ENCODE data around the gene CXCL8.
"Not testable (repeated sequence)": the region's sequence is repeated elsewhere in the genome, so short reads cannot be mapped to it uniquely, and the experiment has no call there.

Gene CXCL8
- total RNA-seq, result 0.06 to 11.4 reads per million in 2 experiments

DNA sequence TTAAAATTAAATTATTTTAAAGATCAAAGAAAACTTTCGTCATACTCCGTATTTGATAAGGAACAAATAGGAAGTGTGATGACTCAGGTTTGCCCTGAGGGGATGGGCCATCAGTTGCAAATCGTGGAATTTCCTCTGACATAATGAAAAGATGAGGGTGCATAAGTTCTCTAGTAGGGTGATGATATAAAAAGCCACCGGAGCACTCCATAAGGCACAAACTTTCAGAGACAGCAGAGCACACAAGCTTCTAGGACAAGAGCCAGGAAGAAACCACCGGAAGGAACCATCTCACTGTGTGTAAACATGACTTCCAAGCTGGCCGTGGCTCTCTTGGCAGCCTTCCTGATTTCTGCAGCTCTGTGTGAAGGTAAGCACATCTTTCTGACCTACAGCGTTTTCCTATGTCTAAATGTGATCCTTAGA, at the start of gene CXCL8:
Gene CXCL8 (plus strand): TSS at position 217 of the 426 bp plus-strand sequence. CDS start 90 bp downstream, at position 307.
- DNase-seq (ENCODE audit: low read depth), result no peak

DNA sequence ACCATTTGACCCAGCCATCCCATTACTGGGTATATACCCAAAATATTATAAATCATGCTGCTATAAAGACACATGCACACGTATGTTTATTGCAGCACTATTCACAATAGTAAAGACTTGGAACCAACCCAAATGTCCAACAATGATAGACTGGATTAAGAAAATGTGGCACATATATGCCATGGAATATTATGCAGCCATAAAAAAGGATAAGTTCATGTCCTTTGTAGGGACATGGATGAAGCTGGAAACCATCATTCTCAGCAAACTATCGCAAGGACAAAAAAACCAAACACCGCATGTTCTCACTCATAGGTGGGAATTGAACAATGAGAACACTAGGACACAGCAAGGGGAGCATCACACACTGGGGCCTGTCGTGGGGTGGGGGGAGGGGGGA, 49.2 kb upstream of the CXCL8 start:
- DNase-seq (ENCODE audit: low read depth), result not testable (repeated sequence)

GRCh38 chr4:73691759-73692158, 48.6 kb upstream of the CXCL8 start:
- no peak for DNase-seq (ENCODE audit: low read depth)

GRCh38 chr4:73692254-73692653, 48.1 kb upstream of the CXCL8 start:
- no peak for DNase-seq (ENCODE audit: low read depth)

DNA sequence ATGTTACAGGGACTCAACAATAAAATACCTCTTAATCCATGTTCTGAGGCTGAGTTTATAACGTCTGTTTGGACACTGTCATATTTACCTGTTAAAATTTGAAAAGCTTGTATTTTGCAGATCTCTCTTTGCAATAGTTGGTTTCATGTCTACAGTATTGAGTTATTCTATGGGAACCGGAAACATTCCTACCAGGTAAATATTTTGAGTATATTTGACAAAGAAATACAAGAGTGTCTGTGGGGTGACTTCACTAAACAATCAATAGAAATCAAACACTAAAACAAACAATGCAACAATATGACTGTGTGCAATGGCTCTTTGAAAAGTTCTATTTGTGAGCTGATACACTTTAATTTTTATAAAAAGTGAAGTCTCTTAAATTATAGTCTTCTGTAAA, 47.7 kb upstream of the CXCL8 start:
- DNase-seq (ENCODE audit: low read depth), result no peak

DNA sequence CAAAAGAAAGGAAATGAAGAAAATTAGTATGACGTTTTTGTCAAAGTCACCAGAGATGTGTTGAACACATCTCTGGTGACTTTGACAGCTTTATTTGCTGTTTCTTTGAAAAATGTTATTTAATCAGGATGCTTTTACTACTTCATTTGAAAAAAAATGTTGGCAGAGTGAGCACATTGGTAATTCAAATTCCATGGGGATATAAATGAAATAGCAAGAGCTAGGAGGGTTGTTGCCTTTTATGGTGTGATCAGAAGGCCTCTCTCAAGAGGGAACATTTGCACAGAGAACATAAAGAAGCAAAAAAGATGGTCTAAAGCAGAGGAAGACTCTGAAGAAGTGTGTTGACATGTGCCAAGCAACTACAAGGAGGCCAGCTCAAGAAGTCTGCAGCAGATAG, 46.6 kb upstream of the CXCL8 start:
- no peak for DNase-seq (ENCODE audit: low read depth)

- DNase-seq (ENCODE audit: low read depth), result no peak
Observed at GRCh38 chr4:73698217-73698616, 42.2 kb upstream of the CXCL8 start.

- no peak for DNase-seq (ENCODE audit: low read depth)
Observed at GRCh38 chr4:73701116-73701515, 39.3 kb upstream of the CXCL8 start.

DNA sequence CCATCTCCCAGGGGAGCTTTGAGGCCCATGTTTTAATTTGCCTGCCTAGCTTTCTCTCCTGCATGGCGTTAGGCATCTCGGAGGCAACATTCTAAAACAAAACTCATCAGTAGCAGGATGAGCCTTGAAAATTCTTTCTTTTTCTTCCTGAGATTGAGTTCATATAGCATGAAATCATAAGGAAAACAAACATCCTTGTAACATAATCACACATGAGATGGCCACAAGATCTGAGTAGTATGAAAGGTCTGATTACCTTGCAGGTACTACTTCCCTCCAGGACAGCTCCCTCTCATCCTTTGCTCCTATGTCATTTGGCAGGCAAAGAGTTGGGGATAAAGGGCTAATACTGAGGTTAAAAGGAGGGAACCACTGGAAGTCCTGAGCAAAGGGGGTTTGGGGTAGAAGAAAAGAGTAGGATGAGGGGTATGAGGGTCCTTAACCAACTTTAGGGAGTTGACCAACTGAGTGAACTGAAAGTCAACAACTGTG, 37.5 kb upstream of the CXCL8 start:
- DNase-seq (ENCODE audit: low read depth), result no peak

GRCh38 chr4:73703320-73703719, 37.0 kb upstream of the CXCL8 start:
- DNase-seq (ENCODE audit: low read depth), result no peak

- no peak for DNase-seq (ENCODE audit: low read depth)
Observed at GRCh38 chr4:73704314-73705055, 35.9 kb upstream of the CXCL8 start.

GRCh38 chr4:73705056-73705432, 35.3 kb upstream of the CXCL8 start:
- DNase-seq (ENCODE audit: low read depth), result no peak

DNA sequence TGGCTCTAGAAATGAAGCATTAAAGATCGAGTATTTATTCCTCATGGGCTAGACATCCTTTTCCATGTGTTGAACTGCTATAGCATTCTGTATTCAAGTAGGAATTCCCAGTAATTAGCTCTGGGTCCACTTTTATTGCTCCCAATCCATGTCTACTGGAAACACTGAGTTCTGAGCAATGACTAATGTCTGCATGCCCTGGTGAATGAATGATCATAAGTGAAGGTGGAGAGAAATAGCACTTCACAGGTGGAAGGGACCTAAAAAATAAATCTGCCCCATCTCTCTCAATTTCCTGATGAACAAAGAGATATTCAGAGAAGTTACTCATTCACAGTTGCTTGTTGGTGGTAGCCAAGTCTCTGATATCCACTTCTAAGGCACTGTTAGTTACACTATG, 34.6 kb upstream of the CXCL8 start:
- DNase-seq (ENCODE audit: low read depth), result no peak

DNA sequence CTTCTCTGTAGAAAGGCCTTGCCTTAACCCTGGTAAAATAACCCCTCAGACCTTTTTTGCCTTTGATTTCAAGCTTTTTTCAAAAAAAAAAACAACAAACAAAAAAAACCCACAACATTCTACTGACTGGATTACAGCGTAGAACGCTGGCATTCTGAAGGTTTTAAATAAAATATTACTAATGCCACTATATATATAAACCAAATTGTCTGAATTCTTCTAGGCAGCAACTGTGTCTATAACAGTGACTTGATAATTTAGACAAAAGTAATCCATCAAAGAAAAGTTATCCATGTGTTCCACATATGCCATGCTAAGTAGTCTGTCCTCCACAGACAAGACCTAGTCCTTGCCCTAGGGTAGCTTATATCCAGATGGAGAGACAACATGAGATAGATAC, 33.6 kb upstream of the CXCL8 start:
- DNase-seq (ENCODE audit: low read depth), result no peak

DNA sequence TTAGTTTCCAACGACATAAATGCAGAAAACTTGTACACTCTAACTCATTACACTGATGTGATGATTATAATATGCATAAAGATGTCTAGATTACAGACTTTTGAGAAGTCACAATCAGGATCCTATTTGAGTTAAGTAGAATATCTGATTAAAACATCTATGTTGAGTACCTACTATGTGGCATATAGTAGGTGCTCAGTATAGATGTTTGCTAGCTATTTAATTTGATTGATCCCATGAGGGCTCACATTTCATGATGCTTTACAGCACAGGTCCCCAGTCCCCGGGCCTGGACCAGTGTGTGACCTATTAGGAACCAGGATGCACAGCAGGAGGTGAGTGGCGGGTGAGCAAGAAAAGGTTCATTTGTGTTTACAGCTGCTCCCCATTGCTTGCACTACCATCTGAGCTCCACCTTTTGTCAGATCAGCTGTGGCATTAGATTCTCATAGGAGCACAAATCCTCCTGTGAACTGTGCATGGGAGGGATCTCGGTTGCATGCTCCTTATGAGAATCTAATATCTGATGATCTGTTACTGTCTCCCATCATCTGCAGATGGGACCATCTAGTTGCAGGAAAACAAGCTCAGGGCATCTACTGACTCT, 33.0 kb upstream of the CXCL8 start:
- no peak for DNase-seq (ENCODE audit: low read depth)

GRCh38 chr4:73707918-73708577, 32.3 kb upstream of the CXCL8 start:
- no peak for DNase-seq (ENCODE audit: low read depth)

DNA sequence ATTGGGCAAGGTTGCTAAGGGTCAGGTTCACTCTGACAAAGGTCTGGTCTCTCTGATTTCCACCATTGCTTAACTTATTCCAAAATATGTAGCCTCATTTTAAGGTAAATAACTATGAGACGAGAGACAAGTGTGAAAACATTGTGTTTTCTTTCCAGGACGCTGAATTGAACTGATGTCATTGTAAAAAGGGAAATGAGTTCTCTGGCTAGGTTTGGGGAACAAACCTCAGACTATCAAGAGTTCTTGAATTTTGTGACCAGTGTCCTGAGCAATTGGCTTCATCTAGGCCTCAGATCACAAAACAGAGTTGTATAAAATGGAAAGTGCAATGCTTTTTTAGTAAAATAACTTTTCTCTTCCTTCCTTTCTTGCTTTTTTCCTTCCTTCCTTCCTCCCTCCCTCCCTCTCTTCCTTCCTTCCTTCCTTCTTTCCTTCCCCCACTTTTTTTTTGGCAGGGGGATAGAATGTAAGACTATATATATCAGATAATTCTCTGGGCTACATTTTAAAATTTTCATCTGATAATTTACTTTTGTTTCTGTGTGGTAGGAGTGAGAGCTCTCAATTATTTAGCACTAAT, 30.8 kb upstream of the CXCL8 start:
- no peak for DNase-seq (ENCODE audit: low read depth)

GRCh38 chr4:73710094-73710493, 30.3 kb upstream of the CXCL8 start:
- no peak for DNase-seq (ENCODE audit: low read depth)

GRCh38 chr4:73711989-73712388, 28.4 kb upstream of the CXCL8 start:
- DNase-seq (ENCODE audit: low read depth), result no peak

DNA sequence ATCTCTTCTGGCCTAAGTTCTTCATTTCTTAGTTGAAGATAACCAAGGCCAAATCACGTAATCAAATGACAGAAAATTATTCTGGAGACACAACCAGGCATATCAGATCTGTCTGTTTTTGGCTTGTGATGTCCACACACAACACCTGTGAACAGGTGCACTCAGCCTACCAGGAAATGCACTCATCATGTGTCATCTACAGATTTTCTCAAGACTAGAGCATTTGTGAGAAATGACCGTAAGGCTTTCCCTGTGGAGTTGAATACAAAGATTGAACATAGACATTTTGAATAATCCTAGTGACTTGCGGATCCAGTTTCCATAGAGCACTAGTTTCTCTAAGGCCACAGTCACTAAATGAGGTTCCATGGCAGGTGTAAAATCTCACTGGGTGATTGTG, 26.7 kb upstream of the CXCL8 start:
- DNase-seq (ENCODE audit: low read depth), result no peak

GRCh38 chr4:73714647-73715046, 25.7 kb upstream of the CXCL8 start:
- DNase-seq (ENCODE audit: low read depth), result no peak

GRCh38 chr4:73715659-73716058, 24.7 kb upstream of the CXCL8 start:
- DNase-seq (ENCODE audit: low read depth), result no peak

Data from T follicular helper cell (primary cell).